SK-N-SH treated with all-trans-retinoic acid at 6 μM for 48 hours (cell line): ENCODE data around the gene ASTN2.

Experiments used
- ATAC-seq: fragments of 200-7000 bp; cut with Tn5 transposase; 3 replicates; pipeline ENCODE4 v1.9.1; 2020; ENCODE audit warnings: mild to moderate bottlenecking, moderate library complexity
- ARNTL ChIP-seq: fragments of 450-650 bp; formaldehyde crosslinking; IDR thresholded peaks from 2 replicates; pipeline ENCODE4 v1.5.0; 2020; ENCODE audit warnings: low read depth, mild to moderate bottlenecking, moderate library complexity, borderline replicate concordance
- CSDC2 ChIP-seq: fragments of 250-450 bp; sonication (Bioruptor Pico); IDR thresholded peaks from 2 replicates; pipeline ENCODE4 v1.5.0; 2020; ENCODE audit warnings: mild to moderate bottlenecking, moderate library complexity
- ESRRG ChIP-seq: fragments of 250-450 bp; sonication (Bioruptor Pico); IDR thresholded peaks from 2 replicates; pipeline ENCODE4 v1.6.1; 2021; ENCODE audit warnings: mild to moderate bottlenecking
- GLIS3 ChIP-seq: fragments of 250-450 bp; sonication (Bioruptor Pico); IDR thresholded peaks from 2 replicates; pipeline ENCODE4 v1.5.0; 2020; ENCODE audit warnings: mild to moderate bottlenecking, moderate library complexity
- ISL1 ChIP-seq: fragments of 250-450 bp; sonication (Bioruptor Pico); IDR thresholded peaks from 2 replicates; pipeline ENCODE4 v2.1.2; 2022; ENCODE audit warnings: mild to moderate bottlenecking, moderate library complexity
- OSR1 ChIP-seq: fragments of 250-450 bp; sonication (Bioruptor Pico); IDR thresholded peaks from 2 replicates; pipeline ENCODE4 v1.8.0; 2022; ENCODE audit warnings: moderate library complexity, mild to moderate bottlenecking, inconsistent platforms
- PATZ1 ChIP-seq: fragments of 250-450 bp; sonication (Bioruptor Pico); IDR thresholded peaks from 2 replicates; pipeline ENCODE4 v1.8.0; 2020; ENCODE audit warnings: mild to moderate bottlenecking, moderate library complexity, borderline replicate concordance
- RARB ChIP-seq: fragments of 250-450 bp; sonication (Bioruptor Pico); IDR thresholded peaks from 2 replicates; pipeline ENCODE4 v1.8.0; 2021; ENCODE audit warnings: mild to moderate bottlenecking, moderate library complexity
- SNAI2 ChIP-seq: fragments of 250-450 bp; sonication (Bioruptor Pico); IDR thresholded peaks from 2 replicates; pipeline ENCODE4 v1.5.0; 2020; ENCODE audit warnings: mild to moderate bottlenecking, moderate library complexity
- TOX ChIP-seq: fragments of 250-450 bp; sonication (Bioruptor Pico); IDR thresholded peaks from 2 replicates; pipeline ENCODE4 v1.8.0; 2021; ENCODE audit warnings: mild to moderate bottlenecking, moderate library complexity, borderline replicate concordance
- TSHZ2 ChIP-seq: fragments of 250-450 bp; sonication (Bioruptor Pico); IDR thresholded peaks from 2 replicates; pipeline ENCODE4 v1.5.0; 2020; ENCODE audit warnings: mild to moderate bottlenecking, moderate library complexity
- ZC3H10 ChIP-seq: fragments of 250-450 bp; sonication (Bioruptor Pico); IDR thresholded peaks from 2 replicates; pipeline ENCODE4 v1.5.1; 2021; ENCODE audit warnings: mild to moderate bottlenecking, moderate library complexity
- ZFP3 ChIP-seq: fragments of 250-450 bp; sonication (Bioruptor Pico); IDR thresholded peaks from 2 replicates; pipeline ENCODE4 v1.5.0; 2020; ENCODE audit warnings: mild to moderate bottlenecking, moderate library complexity
- ZFP30 ChIP-seq: fragments of 450-650 bp; formaldehyde crosslinking; IDR thresholded peaks from 2 replicates; pipeline ENCODE4 v1.5.0; 2022; ENCODE audit warnings: mild to moderate bottlenecking, moderate library complexity
- ZNF70 ChIP-seq: fragments of 450-650 bp; formaldehyde crosslinking; IDR thresholded peaks from 2 replicates; pipeline ENCODE4 v1.5.0; 2020; ENCODE audit warnings: mild to moderate bottlenecking, moderate library complexity
- ZNF8 ChIP-seq: fragments of 450-650 bp; formaldehyde crosslinking; IDR thresholded peaks from 2 replicates; pipeline ENCODE4 v1.5.0; 2020; ENCODE audit warnings: mild to moderate bottlenecking, moderate library complexity
- TF ChIP-seq, protein P1 (sequence below): fragments of 250-450 bp; sonication (Bioruptor Pico); IDR thresholded peaks from 2 replicates; pipeline ENCODE4 v1.5.1; 2020; ENCODE audit warnings: low read depth, mild to moderate bottlenecking, moderate library complexity
- TF ChIP-seq, protein P2 (sequence below): fragments of 250-450 bp; sonication (Bioruptor Pico); IDR thresholded peaks from 2 replicates; pipeline ENCODE4 v1.8.0; 2021; ENCODE audit warnings: low read depth, mild to moderate bottlenecking, moderate library complexity, borderline replicate concordance
- TF ChIP-seq, protein P3 (sequence below): fragments of 250-450 bp; sonication (Bioruptor Pico); IDR thresholded peaks from 2 replicates; pipeline ENCODE4 v1.5.1; 2021; ENCODE audit warnings: mild to moderate bottlenecking, moderate library complexity

The ASTN2 gene

GRCh38 chr9:116656501-116656971 lies 758.3 kb downstream of the ASTN2 start:
- ATAC-seq = no peak
- TF ChIP-seq TSHZ2 (CRISPR knock-in tag) (no peak), ESRRG (CRISPR knock-in tag) (no peak), RARB (CRISPR knock-in tag) (no peak), TOX (CRISPR knock-in tag) (no peak), SNAI2 (CRISPR knock-in tag) (no peak), CSDC2 (CRISPR knock-in tag) (no peak), GLIS3 (CRISPR knock-in tag) (no peak)
- TF ChIP-seq, protein P1, sequence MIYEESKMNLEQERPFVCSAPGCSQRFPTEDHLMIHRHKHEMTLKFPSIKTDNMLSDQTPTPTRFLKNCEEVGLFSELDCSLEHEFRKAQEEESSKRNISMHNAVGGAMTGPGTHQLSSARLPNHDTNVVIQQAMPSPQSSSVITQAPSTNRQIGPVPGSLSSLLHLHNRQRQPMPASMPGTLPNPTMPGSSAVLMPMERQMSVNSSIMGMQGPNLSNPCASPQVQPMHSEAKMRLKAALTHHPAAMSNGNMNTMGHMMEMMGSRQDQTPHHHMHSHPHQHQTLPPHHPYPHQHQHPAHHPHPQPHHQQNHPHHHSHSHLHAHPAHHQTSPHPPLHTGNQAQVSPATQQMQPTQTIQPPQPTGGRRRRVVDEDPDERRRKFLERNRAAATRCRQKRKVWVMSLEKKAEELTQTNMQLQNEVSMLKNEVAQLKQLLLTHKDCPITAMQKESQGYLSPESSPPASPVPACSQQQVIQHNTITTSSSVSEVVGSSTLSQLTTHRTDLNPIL (CRISPR knock-in tag) = no peak
- TF ChIP-seq, protein P2, sequence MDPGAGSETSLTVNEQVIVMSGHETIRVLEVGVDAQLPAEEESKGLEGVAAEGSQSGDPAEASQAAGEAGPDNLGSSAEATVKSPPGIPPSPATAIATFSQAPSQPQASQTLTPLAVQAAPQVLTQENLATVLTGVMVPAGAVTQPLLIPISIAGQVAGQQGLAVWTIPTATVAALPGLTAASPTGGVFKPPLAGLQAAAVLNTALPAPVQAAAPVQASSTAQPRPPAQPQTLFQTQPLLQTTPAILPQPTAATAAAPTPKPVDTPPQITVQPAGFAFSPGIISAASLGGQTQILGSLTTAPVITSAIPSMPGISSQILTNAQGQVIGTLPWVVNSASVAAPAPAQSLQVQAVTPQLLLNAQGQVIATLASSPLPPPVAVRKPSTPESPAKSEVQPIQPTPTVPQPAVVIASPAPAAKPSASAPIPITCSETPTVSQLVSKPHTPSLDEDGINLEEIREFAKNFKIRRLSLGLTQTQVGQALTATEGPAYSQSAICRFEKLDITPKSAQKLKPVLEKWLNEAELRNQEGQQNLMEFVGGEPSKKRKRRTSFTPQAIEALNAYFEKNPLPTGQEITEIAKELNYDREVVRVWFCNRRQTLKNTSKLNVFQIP (CRISPR knock-in tag) = no peak

DNA sequence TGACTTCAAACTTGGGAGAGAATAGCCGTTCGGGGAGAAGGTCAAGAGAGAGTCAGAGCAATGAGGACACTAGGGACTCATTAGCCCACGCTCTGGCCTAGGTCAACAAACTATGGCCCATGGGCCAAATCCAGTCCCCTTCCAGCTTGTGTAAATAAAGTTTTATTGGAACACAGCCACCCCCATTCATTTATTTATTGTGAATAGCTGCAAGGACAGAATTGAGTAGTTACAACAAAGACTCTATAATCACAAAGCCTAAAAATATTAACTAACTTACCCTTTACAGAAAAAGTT lies 760.9 kb downstream of the ASTN2 start:
- ATAC-seq = no peak

More for the DNA sequence above, 760.9 kb downstream of the ASTN2 start:
- TF ChIP-seq OSR1 = no peak
- TF ChIP-seq ZFP3 = no peak
- no peak for TF ChIP-seq ZNF70 (CRISPR knock-in tag)
- no peak for TF ChIP-seq ESRRG (CRISPR knock-in tag)
- no peak for TF ChIP-seq TSHZ2 (CRISPR knock-in tag)
- TF ChIP-seq PATZ1 = no peak
- TF ChIP-seq ARNTL (CRISPR knock-in tag) = no peak
- TF ChIP-seq TOX (CRISPR knock-in tag) = no peak
- TF ChIP-seq SNAI2 (CRISPR knock-in tag) = no peak
- TF ChIP-seq ZFP30 (CRISPR knock-in tag) = no peak
- TF ChIP-seq, protein P3, sequence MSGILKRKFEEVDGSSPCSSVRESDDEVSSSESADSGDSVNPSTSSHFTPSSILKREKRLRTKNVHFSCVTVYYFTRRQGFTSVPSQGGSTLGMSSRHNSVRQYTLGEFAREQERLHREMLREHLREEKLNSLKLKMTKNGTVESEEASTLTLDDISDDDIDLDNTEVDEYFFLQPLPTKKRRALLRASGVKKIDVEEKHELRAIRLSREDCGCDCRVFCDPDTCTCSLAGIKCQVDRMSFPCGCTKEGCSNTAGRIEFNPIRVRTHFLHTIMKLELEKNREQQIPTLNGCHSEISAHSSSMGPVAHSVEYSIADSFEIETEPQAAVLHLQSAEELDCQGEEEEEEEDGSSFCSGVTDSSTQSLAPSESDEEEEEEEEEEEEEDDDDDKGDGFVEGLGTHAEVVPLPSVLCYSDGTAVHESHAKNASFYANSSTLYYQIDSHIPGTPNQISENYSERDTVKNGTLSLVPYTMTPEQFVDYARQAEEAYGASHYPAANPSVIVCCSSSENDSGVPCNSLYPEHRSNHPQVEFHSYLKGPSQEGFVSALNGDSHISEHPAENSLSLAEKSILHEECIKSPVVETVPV (CRISPR knock-in tag) = no peak
- TF ChIP-seq GLIS3 (CRISPR knock-in tag) = no peak
- no peak for TF ChIP-seq ISL1
- no peak for TF ChIP-seq ZC3H10 (CRISPR knock-in tag)
- TF ChIP-seq CSDC2 (CRISPR knock-in tag) = no peak
- TF ChIP-seq ZNF8 (CRISPR knock-in tag) = no peak
